Choroid plexus epithelial cell (primary cell): ENCODE measurements around the gene TIAM2.
"Not testable (repeated sequence)": the region's sequence is repeated elsewhere in the genome, so short reads cannot be mapped to it uniquely, and the experiment has no call there.

Source experiments
- DNase-seq: peaks from one replicate; pipeline ENCODE4 v3.0.0-alpha.2; 2010; ENCODE audit warnings: low read depth
- H3K4me3 ChIP-seq: 2 replicates; pipeline ENCODE4 v1.5.1; 2011; ENCODE audit warnings: low read depth, mild to moderate bottlenecking, control low read depth, low read length, moderate library complexity
- TF ChIP-seq, protein P1 (sequence below): conservative IDR thresholded peaks from 2 replicates; pipeline ENCODE4 v1.5.1; 2011; ENCODE audit warnings: low read depth, mild to moderate bottlenecking, control low read depth, inconsistent platforms, low read length, moderate library complexity

The TIAM2 gene

DNA sequence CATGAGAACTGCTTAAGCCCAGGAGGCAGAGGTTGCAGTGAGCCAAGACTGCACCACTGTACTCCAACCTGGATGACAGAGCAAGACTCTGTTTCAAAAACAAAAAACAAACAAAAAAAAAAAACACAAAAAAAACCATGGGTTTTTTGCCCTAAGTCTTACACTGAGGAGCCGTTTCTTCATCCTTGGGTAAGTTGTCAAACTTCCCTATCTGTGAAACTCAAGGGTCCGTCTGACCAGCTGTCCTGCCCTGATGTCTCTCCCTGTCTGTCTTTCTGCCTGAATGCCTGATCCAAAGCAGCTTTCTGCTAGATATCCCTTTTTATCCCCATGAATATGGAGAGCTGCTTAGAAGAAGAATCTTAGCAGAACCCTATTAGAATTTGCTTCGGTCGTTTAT, 227.4 kb downstream of the TIAM2 start:
- no peak for DNase-seq
- TF ChIP-seq, protein P1, sequence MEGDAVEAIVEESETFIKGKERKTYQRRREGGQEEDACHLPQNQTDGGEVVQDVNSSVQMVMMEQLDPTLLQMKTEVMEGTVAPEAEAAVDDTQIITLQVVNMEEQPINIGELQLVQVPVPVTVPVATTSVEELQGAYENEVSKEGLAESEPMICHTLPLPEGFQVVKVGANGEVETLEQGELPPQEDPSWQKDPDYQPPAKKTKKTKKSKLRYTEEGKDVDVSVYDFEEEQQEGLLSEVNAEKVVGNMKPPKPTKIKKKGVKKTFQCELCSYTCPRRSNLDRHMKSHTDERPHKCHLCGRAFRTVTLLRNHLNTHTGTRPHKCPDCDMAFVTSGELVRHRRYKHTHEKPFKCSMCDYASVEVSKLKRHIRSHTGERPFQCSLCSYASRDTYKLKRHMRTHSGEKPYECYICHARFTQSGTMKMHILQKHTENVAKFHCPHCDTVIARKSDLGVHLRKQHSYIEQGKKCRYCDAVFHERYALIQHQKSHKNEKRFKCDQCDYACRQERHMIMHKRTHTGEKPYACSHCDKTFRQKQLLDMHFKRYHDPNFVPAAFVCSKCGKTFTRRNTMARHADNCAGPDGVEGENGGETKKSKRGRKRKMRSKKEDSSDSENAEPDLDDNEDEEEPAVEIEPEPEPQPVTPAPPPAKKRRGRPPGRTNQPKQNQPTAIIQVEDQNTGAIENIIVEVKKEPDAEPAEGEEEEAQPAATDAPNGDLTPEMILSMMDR: no peak
- H3K4me3 ChIP-seq: no peak overlapping the region

DNA sequence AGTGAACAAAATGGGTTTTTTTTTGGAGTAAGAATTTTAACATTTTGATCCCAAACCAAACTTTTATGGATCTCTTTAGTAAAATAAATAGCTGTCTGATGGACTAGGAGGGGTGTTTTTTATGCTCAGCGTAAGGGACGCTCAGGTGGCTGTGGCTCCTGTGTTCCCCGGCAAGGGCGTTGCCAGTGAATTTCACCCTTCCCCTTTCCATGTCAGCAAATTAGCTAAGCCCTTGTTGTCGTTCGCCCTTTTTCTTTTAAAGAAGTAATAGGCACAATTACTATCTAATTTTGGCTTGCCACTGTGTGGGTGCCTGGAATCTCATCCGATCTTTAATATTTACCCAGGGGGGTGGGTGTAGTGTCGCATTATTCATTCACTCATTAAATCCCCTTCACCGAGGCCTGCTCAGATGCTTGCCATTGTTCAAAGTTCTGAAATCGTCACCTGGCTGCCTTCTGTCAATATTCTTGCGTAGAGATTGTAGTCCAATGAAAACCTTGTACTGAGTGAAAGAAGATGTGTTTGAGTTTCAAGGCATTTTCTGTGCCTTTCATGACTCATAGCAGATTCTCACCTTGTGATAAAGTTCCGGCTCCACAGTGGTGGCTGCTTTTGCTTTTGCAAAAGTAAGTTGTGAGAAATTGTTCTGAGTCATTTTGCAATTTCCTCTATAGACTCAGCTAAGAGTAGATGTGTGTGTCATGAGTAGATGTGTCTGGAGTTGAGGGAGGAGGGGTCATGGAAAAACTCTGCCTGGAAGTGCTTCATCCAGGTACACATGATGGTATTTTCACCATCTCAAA, 228.7 kb downstream of the TIAM2 start:
- H3K4me3 ChIP-seq: no peak overlapping the region
- TF ChIP-seq, protein P1: no peak
- peak; percentile 94 for DNase-seq

DNA sequence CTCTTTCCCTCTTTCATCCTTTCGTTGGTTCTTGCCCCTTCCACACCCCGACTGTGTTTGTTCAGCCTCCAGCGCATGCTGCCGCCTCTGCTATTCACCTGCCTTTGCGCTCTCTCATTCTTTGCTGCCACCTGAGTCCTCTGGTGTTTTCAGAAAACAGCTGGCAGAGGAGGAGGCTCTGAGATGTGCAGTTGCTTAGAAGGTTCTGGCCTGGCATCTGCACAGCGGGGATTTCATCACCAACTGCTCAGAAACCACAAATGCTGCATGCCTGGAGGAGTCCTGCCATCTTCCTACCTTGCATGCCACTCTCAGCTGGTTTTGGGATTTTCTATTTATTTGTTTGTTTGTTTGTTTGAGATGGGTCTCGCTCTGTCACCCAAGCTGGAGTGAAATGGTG, 229.5 kb downstream of the TIAM2 start:
- no peak overlapping the region for H3K4me3 ChIP-seq
- no peak for DNase-seq
- TF ChIP-seq, protein P1: no peak

DNA sequence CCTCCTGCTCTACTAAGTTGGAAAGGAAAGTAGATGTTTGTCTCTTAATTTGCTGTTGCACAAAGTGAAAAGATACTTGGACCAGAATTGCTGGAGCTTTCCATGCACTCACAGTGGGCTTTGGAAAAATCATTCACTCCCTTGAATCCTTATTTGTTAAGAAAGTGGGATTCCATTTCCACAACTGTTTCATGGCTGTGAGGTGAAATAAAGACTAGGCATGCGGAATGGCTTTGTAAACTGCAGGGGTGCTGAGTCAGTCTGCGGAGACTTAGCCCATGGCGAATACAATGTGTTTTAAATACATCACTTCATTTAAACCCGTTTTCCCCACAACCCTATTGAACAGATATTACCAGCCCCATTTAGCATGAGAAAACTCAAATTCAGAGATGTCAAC, 231.9 kb downstream of the TIAM2 start:
- no peak overlapping the region for H3K4me3 ChIP-seq
- no peak for DNase-seq
- TF ChIP-seq, protein P1: no peak

DNA sequence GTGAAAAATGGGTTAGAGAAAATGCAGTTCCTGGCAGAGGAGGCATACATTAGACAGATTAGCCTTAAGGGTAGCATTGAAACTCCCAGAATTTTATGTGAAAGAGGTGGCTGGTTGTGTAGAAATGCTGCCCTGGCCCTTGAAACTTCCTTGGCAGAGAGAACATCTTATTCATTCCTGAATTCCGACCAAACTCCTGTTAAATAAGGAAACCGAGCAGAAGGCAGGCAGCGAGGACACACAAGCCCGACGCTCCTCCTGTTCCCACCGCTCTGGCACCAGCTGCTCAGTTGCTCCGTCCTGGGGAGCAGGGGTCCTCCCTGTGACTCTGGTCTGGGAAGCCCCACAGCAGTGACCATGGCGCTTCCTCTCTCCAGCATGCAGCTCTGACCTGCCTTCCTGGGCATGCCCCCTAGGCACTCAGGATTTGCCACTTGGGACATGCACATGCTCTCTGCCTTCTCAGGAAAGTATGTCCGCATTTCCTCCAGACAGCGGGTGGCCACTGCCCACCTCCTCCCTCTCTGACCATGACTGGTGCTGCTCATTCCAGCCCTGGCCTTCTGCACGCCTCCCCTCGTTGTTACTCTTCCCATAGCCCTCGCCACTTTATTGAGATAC, 233.5 kb downstream of the TIAM2 start:
- TF ChIP-seq, protein P1: no peak
- H3K4me3 ChIP-seq: no peak overlapping the region
- DNase-seq: no peak

DNA sequence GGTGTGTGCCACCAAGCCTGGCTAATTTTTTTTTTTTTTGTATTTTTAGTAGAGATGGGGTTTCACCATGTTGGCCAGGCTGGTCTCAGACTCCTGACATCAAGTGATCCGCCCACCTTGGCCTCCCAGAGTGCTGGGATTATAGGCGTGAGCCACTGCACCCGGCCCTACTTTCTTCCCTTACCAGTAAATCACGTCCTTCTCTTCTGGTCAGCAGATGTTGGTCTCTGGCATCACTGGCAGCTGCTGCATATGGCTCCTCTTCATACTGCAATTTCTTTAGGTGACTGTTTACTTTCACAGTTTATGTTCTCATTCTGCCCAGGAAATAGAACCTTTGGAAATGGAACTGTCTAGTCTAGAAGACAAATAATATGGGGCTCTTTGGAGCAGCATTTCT, 235.9 kb downstream of the TIAM2 start:
- H3K4me3 ChIP-seq, DNase-seq: not testable (repeated sequence)

DNA sequence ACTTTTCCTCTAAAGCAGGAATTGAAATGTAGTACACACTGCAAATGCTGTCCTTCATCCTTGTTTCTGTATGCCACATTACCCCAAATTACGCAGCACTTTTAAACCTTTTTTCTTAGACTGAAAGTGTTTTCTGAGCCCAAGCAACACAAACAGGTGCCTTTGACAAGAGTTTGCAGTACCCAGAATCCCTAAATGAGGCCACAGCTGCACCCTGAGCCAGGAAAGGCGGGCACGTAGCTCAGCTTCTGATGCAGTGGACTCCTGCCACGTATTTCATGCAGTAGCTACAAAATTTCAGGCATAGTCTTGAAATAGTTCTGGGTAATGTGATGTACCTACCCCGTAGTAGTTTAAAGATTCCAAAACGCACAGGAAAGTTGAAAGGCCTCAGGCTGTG, 237.7 kb downstream of the TIAM2 start:
- TF ChIP-seq, protein P1: no peak
- no peak overlapping the region for H3K4me3 ChIP-seq
- no peak for DNase-seq
